Measurements from ENCODE around the gene HEXIM2. TPM values are rescaled to one million over a fixed set of nuclear protein-coding genes. Genes with fewer than 3 reads are reported as not detected.

The HEXIM2 gene
- polyA plus RNA-seq, 1 donor (not counting 4 experiments of a cell fraction or from before 2014, with no cell fraction given) = 2.3 TPM

GRCh38 chr17:45137561-45138305 is 23.9 kb upstream of the HEXIM2 start:
- FAIRE-seq (no peak), DNase-seq (ENCODE audit: low read depth, low spot score) (no peak)
- no peak overlapping the region for H3K4me2 ChIP-seq (ENCODE audit: control insufficient read depth, extremely low read depth, insufficient read depth, low read depth, low read length)
- H3K27me3 ChIP-seq (ENCODE audit: control insufficient read depth, extremely low read depth, insufficient read depth, low read length) = no peaks in the 10 kb centered on the region
- no peaks in the 10 kb centered on the region for H3K36me3 ChIP-seq (ENCODE audit: control insufficient read depth in 2 of 2, extremely low read depth in 1 of 2, insufficient read depth in 2 of 2, low read length in 2 of 2)
- H2AFZ ChIP-seq (ENCODE audit: control insufficient read depth, low read length) = no peak overlapping the region
- no peak overlapping the region for H3K4me3 ChIP-seq (ENCODE audit: control insufficient read depth in 2 of 3, extremely low read depth in 1 of 3, insufficient read depth in 2 of 3, low read depth in 1 of 3, low read length in 3 of 3)
- peaks cover 12% of the 10 kb centered on the region for H3K4me1 ChIP-seq (ENCODE audit: control insufficient read depth, extremely low read depth, insufficient read depth, low read length)
- TF ChIP-seq EZH2 (IDR thresholded peaks at IDR 0.05; ENCODE audit: low read length) = no peak
- dilution Hi-C loops (cut with MboI; ENCODE audit: extremely low pct_ligation_motif_present, low sequenced_read_pairs) = no loop called here
- no peaks in the 10 kb centered on the region for H3K9me1 ChIP-seq (ENCODE audit: control insufficient read depth, extremely low read depth, insufficient read depth, low read length)
- H3K9me3 ChIP-seq (ENCODE audit: control insufficient read depth, low read depth, low read length) = no peaks in the 10 kb centered on the region
- H4K20me1 ChIP-seq (ENCODE audit: control insufficient read depth, extremely low read depth, insufficient read depth, low read length) = no peaks in the 10 kb centered on the region
- H3K79me2 ChIP-seq (ENCODE audit: control insufficient read depth, insufficient read depth, low read length) = no peaks in the 10 kb centered on the region
- H3K9ac ChIP-seq (ENCODE audit: control insufficient read depth, extremely low read depth, insufficient read depth, low read length) = no peak overlapping the region
- no peak overlapping the region for H3K27ac ChIP-seq (ENCODE audit: control insufficient read depth, insufficient read depth, low read length)

- FAIRE-seq = no peak
- dilution Hi-C loops (cut with MboI; ENCODE audit: extremely low pct_ligation_motif_present, low sequenced_read_pairs) = no loop called here
Observed at GRCh38 chr17:45138911-45139532, 22.7 kb upstream of the HEXIM2 start.

More at GRCh38 chr17:45138911-45139532, 22.7 kb upstream of the HEXIM2 start:
- no peak for DNase-seq (ENCODE audit: low read depth, low spot score)
- no peak overlapping the region for H3K4me2 ChIP-seq (ENCODE audit: control insufficient read depth, extremely low read depth, insufficient read depth, low read depth, low read length)
- no peaks in the 10 kb centered on the region for H3K27me3 ChIP-seq (ENCODE audit: control insufficient read depth, extremely low read depth, insufficient read depth, low read length)
- no peaks in the 10 kb centered on the region for H3K36me3 ChIP-seq (ENCODE audit: control insufficient read depth in 2 of 2, extremely low read depth in 1 of 2, insufficient read depth in 2 of 2, low read length in 2 of 2)
- no peak for TF ChIP-seq CTCF (optimal IDR thresholded peaks at IDR 0.05 in 1 of 3, IDR thresholded peaks at IDR 0.05 in 1 of 3, conservative IDR thresholded peaks at IDR 0.05 in 1 of 3; ENCODE audit: extremely low read depth in 1 of 3, insufficient read depth in 2 of 3, low read length in 3 of 3)
- no peak for TF ChIP-seq EZH2 (IDR thresholded peaks at IDR 0.05; ENCODE audit: low read length)
- H3K79me2 ChIP-seq (ENCODE audit: control insufficient read depth, insufficient read depth, low read length) = no peaks in the 10 kb centered on the region
- H3K4me3 ChIP-seq (ENCODE audit: control insufficient read depth in 2 of 3, extremely low read depth in 1 of 3, insufficient read depth in 2 of 3, low read depth in 1 of 3, low read length in 3 of 3) = no peak overlapping the region
- H3K9me1 ChIP-seq (ENCODE audit: control insufficient read depth, extremely low read depth, insufficient read depth, low read length) = no peaks in the 10 kb centered on the region
- no peak overlapping the region for H3K9ac ChIP-seq (ENCODE audit: control insufficient read depth, extremely low read depth, insufficient read depth, low read length)
- no peak overlapping the region for H3K27ac ChIP-seq (ENCODE audit: control insufficient read depth, insufficient read depth, low read length)
- H4K20me1 ChIP-seq (ENCODE audit: control insufficient read depth, extremely low read depth, insufficient read depth, low read length) = no peaks in the 10 kb centered on the region
- H2AFZ ChIP-seq (ENCODE audit: control insufficient read depth, low read length) = no peak overlapping the region
- peaks cover 13% of the 10 kb centered on the region for H3K4me1 ChIP-seq (ENCODE audit: control insufficient read depth, extremely low read depth, insufficient read depth, low read length)
- no peaks in the 10 kb centered on the region for H3K9me3 ChIP-seq (ENCODE audit: control insufficient read depth, low read depth, low read length)
